ENCODE measurements around the gene PROSER3.
A peak's percentile ranks its signal among the peaks of the same experiment; 100 is the strongest.
"Not testable (repeated sequence)": the region's sequence is repeated elsewhere in the genome, so short reads cannot be mapped to it uniquely, and the experiment has no call there.

Gene PROSER3

GRCh38 chr19:35755550-35756376, 2.2 kb upstream of the PROSER3 start:
- peak overlapping the region; percentile 99 for H3K27ac ChIP-seq (ENCODE audit: low read depth, low read length)
- H3K4me3 ChIP-seq (ENCODE audit: low read length): peak overlapping the region; percentile 61
- H3K27me3 ChIP-seq (ENCODE audit: control insufficient read depth, insufficient read depth, low read length): no peaks in the 10 kb centered on the region
- peak overlapping the region; percentile 84 for H3K9ac ChIP-seq (ENCODE audit: low read length)
- H3K36me3 ChIP-seq (ENCODE audit: control insufficient read depth, insufficient read depth, low read length): peaks cover 18% of the 10 kb centered on the region
- peaks cover 13% of the 10 kb centered on the region for H3K4me1 ChIP-seq (ENCODE audit: control insufficient read depth, insufficient read depth, low read length)

GRCh38 chr19:35756377-35757230, 1.4 kb upstream of the PROSER3 start, which contains the start of gene HSPB6:
Gene HSPB6, minus strand, starts transcription at chr19:35757029. Its CDS starts 21 bp downstream, at chr19:35757008.
- Histone ChIP-seq H3K27ac (ENCODE audit: low read depth, low read length) (peak within 1 kb of the TSS; percentile 99), H3K36me3 (ENCODE audit: control insufficient read depth, insufficient read depth, low read length) (peaks cover 18% of the 10 kb centered on the region), H3K27me3 (ENCODE audit: control insufficient read depth, insufficient read depth, low read length) (no peaks in the 10 kb centered on the region), H3K4me1 (ENCODE audit: control insufficient read depth, insufficient read depth, low read length) (peaks cover 13% of the 10 kb centered on the region), H3K9ac (ENCODE audit: low read length) (peak within 1 kb of the TSS; percentile 84), H3K4me3 (ENCODE audit: low read length) (peak within 1 kb of the TSS; percentile 61)

GRCh38 chr19:35757231-35757748, 686 bp upstream of the PROSER3 start:
- peak overlapping the region; percentile 61 for H3K4me3 ChIP-seq (ENCODE audit: low read length)
- H3K27me3 ChIP-seq (ENCODE audit: control insufficient read depth, insufficient read depth, low read length): no peaks in the 10 kb centered on the region
- H3K36me3 ChIP-seq (ENCODE audit: control insufficient read depth, insufficient read depth, low read length): peaks cover 16% of the 10 kb centered on the region
- peak overlapping the region; percentile 84 for H3K9ac ChIP-seq (ENCODE audit: low read length)
- H3K4me1 ChIP-seq (ENCODE audit: control insufficient read depth, insufficient read depth, low read length): peaks cover 13% of the 10 kb centered on the region
- H3K27ac ChIP-seq (ENCODE audit: low read depth, low read length): peak overlapping the region; percentile 99

- Histone ChIP-seq H3K36me3 (ENCODE audit: control insufficient read depth, insufficient read depth, low read length) (no peaks in the 10 kb centered on the region), H3K27me3 (ENCODE audit: control insufficient read depth, insufficient read depth, low read length) (no peaks in the 10 kb centered on the region), H3K4me3 (ENCODE audit: low read length) (no peak overlapping the region), H3K27ac (ENCODE audit: low read depth, low read length) (no peak overlapping the region), H3K4me1 (ENCODE audit: control insufficient read depth, insufficient read depth, low read length) (peaks cover 7% of the 10 kb centered on the region), H3K9ac (ENCODE audit: low read length) (no peak overlapping the region)
Observed at GRCh38 chr19:35759697-35760096, 1.7 kb downstream of the PROSER3 start.

GRCh38 chr19:35760711-35761349, 2.9 kb downstream of the PROSER3 start:
- H3K9ac ChIP-seq (ENCODE audit: low read length): no peak overlapping the region
- H3K36me3 ChIP-seq (ENCODE audit: control insufficient read depth, insufficient read depth, low read length): no peaks in the 10 kb centered on the region
- no peak overlapping the region for H3K27ac ChIP-seq (ENCODE audit: low read depth, low read length)
- no peak overlapping the region for H3K4me3 ChIP-seq (ENCODE audit: low read length)
- no peaks in the 10 kb centered on the region for H3K27me3 ChIP-seq (ENCODE audit: control insufficient read depth, insufficient read depth, low read length)
- H3K4me1 ChIP-seq (ENCODE audit: control insufficient read depth, insufficient read depth, low read length): peaks cover 2% of the 10 kb centered on the region

GRCh38 chr19:35764432-35765315, 6.7 kb downstream of the PROSER3 start:
- Histone ChIP-seq H3K27ac (ENCODE audit: low read depth, low read length) (no peak overlapping the region), H3K4me1 (ENCODE audit: control insufficient read depth, insufficient read depth, low read length) (no peaks in the 10 kb centered on the region), H3K36me3 (ENCODE audit: control insufficient read depth, insufficient read depth, low read length) (no peaks in the 10 kb centered on the region), H3K9ac (ENCODE audit: low read length) (no peak overlapping the region), H3K4me3 (ENCODE audit: low read length) (no peak overlapping the region), H3K27me3 (ENCODE audit: control insufficient read depth, insufficient read depth, low read length) (no peaks in the 10 kb centered on the region)

GRCh38 chr19:35766571-35767104, 8.7 kb downstream of the PROSER3 start:
- no peak overlapping the region for H3K27ac ChIP-seq (ENCODE audit: low read depth, low read length)
- no peaks in the 10 kb centered on the region for H3K27me3 ChIP-seq (ENCODE audit: control insufficient read depth, insufficient read depth, low read length)
- H3K36me3 ChIP-seq (ENCODE audit: control insufficient read depth, insufficient read depth, low read length): no peaks in the 10 kb centered on the region
- no peak overlapping the region for H3K4me3 ChIP-seq (ENCODE audit: low read length)
- H3K4me1 ChIP-seq (ENCODE audit: control insufficient read depth, insufficient read depth, low read length): no peaks in the 10 kb centered on the region
- no peak overlapping the region for H3K9ac ChIP-seq (ENCODE audit: low read length)

- Histone ChIP-seq H3K4me1 (ENCODE audit: control insufficient read depth, insufficient read depth, low read length) (no peaks in the 10 kb centered on the region), H3K36me3 (ENCODE audit: control insufficient read depth, insufficient read depth, low read length) (no peaks in the 10 kb centered on the region), H3K4me3 (ENCODE audit: low read length) (no peak overlapping the region), H3K27ac (ENCODE audit: low read depth, low read length) (no peak overlapping the region), H3K9ac (ENCODE audit: low read length) (no peak overlapping the region), H3K27me3 (ENCODE audit: control insufficient read depth, insufficient read depth, low read length) (no peaks in the 10 kb centered on the region)
Observed at GRCh38 chr19:35767288-35768081, 9.5 kb downstream of the PROSER3 start.

GRCh38 chr19:35768082-35768421, 10.1 kb downstream of the PROSER3 start:
- H3K4me3 ChIP-seq (ENCODE audit: low read length): no peak overlapping the region
- no peak overlapping the region for H3K9ac ChIP-seq (ENCODE audit: low read length)
- H3K36me3 ChIP-seq (ENCODE audit: control insufficient read depth, insufficient read depth, low read length): no peaks in the 10 kb centered on the region
- no peaks in the 10 kb centered on the region for H3K27me3 ChIP-seq (ENCODE audit: control insufficient read depth, insufficient read depth, low read length)
- H3K4me1 ChIP-seq (ENCODE audit: control insufficient read depth, insufficient read depth, low read length): no peaks in the 10 kb centered on the region
- no peak overlapping the region for H3K27ac ChIP-seq (ENCODE audit: low read depth, low read length)

- not testable (repeated sequence) for H3K4me3 ChIP-seq (ENCODE audit: low read length); H3K4me1 ChIP-seq (ENCODE audit: control insufficient read depth, insufficient read depth, low read length); H3K27ac ChIP-seq (ENCODE audit: low read depth, low read length); H3K9ac ChIP-seq (ENCODE audit: low read length); H3K27me3 ChIP-seq (ENCODE audit: control insufficient read depth, insufficient read depth, low read length); H3K36me3 ChIP-seq (ENCODE audit: control insufficient read depth, insufficient read depth, low read length)
Observed at GRCh38 chr19:35772362-35772761, 14.4 kb downstream of the PROSER3 start.

Data from rectal smooth muscle tissue (tissue), 1 donor.